Ovary (tissue), 3 donors: ENCODE measurements around the gene HRAS.

Experiments
- CTCF ChIP-seq, 3 donors: fragments of 450-650 bp in 2 of 3; fragments of 200-600 bp in 1 of 3; IDR thresholded peaks; one replicate each; pipeline versions ENCODE4 v1.5.1 to v1.8.0; 2016 to 2022; ENCODE audit warnings: antibody characterized with exemption in 3 of 3, mild to moderate bottlenecking in 1 of 3
- EP300 ChIP-seq: sonication (generic); formaldehyde crosslinking; IDR thresholded peaks from one replicate; pipeline ENCODE4 v1.6.1; 2017; ENCODE audit warnings: antibody characterized with exemption
- POLR2A ChIP-seq: fragments of 450-650 bp; IDR thresholded peaks from one replicate; pipeline ENCODE4 v1.6.1; 2017; ENCODE audit warnings: antibody characterized with exemption, mild to moderate bottlenecking, moderate library complexity
- donor health status: DM: no; HTN: no; CAD: no.

GRCh38 chr11:563066-563811, 27.9 kb upstream of the HRAS start:
- TF ChIP-seq CTCF (IDR thresholded peaks at IDR 0.05): no peak
- TF ChIP-seq POLR2A: no peak
- no peak for TF ChIP-seq EP300
